Activated CD8-positive, alpha-beta memory T cell treated with anti-CD3 and anti-CD28 coated beads, Interleukin-2, amount 50 U/mL, for 24 hours (primary cell): ENCODE measurements around the gene KRTAP10-8.
"Not testable (repeated sequence)": the region's sequence is repeated elsewhere in the genome, so short reads cannot be mapped to it uniquely, and the experiment has no call there.

Experiments used
- DNase-seq: peaks from one replicate; pipeline ENCODE4 v3.0.0-alpha.2; 2020; ENCODE audit errors: extremely low read depth

KRTAP10-8 gene, protein sequence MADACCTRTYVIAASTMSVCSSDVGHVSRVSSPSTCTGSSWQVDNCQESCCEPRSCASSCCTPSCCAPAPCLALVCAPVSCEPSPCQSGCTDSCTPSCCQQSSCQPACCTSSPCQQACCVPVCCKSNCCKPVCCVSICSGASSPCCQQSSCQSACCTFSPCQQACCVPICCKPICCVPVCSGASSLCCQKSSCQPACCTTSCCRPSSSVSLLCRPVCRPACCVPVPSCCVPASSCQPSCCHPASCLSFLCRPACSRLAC

DNA sequence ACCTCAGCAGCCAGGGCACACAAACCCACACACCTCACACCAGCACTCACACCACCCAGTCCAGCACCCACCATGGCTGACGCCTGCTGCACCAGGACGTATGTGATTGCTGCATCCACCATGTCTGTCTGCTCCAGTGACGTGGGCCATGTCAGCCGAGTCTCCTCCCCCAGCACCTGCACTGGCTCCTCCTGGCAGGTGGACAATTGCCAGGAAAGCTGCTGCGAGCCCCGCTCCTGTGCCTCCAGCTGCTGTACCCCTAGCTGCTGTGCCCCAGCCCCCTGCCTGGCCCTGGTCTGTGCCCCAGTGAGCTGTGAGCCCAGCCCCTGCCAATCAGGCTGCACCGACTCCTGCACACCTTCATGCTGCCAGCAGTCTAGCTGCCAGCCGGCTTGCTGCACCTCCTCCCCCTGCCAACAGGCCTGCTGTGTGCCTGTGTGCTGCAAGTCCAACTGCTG is at the start of gene KRTAP10-8:
TSS of gene KRTAP10-8 (plus strand) at position 51 of the 458 bp plus-strand sequence. CDS start at position 73, 22 bp downstream.
- no peak for DNase-seq

DNA sequence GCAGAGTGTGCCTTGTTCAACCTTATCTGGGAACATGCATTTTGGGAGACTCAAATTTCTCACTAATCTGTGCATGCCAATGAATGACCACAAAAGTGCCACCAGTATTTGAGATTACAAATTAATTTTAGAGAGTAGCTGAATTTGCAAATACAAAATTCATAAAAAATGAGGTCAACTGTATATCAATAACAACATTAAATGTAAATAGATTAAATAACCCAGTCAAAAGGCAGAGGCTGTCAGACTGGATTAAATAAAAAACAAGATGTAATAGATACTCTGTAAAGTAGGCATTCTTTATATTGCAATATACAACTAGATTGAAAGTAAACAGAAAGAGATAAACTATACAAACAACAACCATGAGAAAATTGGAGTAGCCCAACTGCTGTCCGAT is 47.8 kb upstream of the KRTAP10-8 start:
- DNase-seq: no peak

DNA sequence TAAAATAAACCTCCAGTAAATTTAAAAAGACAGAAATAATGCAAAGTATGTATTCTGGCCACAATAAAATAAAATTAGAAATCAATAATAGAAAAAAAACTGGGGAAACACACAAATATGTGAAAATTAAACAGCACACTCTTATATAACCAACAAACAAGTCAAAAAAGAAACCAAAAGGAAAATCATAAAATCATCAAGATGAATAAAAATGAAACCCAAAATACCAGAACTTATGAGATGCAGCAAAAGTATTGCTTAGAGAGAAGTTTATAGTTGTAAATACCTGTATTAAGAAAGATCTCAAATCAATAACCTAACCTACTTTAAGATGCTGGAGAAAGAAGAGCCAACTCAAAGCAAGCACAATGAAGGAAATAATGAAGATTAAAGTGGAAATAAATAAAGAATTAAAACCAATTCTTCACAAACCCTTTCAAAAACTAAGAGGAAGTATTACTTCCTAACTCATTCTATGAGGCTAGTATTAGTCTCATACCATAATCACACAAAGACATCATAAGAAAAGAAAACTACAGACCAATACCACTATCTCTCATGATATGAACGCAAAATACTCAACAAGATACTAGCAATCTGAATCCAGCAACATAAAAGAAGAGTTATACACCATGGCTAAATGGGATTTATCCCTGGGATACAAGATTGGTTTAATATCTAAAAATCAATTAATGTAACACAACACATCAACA is 46.8 kb upstream of the KRTAP10-8 start:
- DNase-seq: no peak

DNA sequence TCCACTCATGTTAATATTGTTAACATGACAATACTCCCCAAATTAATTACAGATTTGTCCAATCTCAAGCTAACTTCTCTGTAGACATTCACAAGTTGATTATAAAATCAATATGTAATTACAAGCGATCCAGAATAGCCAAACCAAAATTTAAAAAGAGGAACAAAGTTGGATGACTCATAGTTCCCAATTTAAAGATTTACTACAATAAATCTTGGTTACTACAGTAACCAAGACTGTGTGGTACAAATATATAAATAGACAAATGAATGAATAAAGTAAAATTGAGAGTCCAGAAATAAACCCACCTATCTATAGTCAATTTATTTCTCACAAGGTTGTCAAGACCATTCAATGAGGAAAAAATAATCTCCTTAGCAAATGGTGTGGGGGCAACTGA is 45.5 kb upstream of the KRTAP10-8 start:
- DNase-seq: no peak

DNA sequence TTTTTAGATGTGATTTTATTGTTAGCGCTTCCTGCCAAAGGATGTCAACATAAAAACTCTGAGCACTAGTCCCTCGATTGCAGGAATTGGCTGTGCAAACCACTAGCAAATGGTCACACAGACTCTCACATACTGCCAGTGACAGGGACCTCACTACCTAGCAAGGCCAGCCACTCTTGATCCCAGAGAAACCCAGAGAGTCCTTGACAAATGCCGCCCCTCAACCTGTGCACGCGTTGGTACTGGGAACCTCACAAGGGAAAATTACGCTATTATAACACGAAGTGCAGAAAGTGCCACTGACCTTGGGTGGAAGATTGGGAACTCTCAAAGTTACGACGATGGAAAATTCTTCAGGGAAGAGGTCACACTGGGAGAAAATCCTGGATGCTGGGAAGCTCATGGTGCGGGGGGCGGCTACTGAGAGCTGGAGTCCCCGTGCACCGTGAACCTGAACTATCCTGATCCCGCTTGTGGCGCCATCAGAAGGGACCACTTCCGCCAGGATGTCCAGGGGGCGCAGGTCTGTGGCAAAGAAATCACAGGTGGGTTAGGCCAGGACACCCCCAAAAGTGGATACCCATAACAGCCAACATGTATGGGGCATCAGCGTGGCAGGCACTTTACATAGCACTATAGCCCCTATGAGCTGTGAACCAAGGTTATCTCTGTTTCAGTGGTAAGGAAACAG is 44.3 kb upstream of the KRTAP10-8 start:
- DNase-seq: no peak

DNA sequence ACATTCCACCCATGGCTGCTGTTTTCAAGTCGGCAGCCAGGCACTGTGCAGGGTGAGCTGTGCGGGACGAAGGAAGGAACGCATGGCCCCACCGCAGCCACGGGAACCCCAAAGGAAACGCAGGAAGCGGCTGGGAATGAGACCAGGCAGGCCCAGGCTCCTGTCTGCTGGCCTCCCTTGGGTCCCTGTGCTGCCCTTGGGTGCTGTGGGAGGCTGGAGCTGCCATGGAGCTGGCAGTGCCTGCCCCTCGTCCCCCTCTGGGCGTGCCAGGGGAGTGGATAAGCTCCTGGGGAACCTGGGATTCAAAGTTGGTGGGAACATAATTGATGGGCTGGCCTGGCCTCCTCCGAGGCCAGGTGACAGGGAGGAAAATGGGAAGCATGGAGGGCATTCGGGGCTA is 43.6 kb upstream of the KRTAP10-8 start:
- no peak for DNase-seq

DNA sequence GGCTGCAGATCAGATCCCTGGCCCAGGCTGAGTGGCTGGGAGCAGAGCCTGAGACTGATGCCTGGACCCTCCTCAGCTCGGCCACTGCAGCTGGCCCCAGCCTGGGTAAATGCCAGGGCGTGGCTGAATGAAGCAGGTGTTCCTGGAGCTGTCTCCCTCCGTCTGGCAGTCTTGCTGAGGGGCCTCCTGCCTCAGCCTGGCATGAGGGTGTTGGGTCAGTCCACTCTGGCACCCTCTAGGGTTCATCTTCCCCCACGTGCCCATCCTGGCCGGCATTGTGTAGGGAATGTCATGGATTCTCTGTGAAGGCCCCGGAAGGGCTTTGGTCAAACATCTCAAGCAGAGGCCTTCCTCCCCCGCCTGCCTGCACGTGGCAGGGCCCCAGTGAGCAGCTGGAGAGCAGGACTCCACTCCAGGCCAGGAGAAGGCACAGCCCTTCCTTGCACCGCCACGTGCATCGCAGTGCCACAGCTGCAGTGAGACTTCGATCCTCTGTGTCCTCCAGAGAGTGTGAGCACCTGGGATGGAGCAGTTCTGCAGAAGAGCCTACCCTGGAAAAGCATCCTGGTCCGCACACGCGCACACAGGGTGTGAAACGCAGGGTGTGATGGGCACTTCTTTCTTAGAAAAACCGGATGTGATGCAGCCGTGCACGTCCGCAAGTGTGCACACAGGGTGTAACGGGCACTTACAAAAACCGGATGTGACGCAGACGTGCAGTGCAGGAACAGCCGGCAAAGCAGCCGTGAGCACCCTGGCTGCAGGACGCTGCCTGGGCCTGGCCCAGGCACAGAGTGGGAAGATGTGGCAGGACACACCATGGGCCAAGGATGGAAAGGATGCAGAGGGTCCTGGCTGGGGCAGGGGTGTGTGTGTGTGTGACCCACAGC is 43.0 kb upstream of the KRTAP10-8 start:
- DNase-seq: no peak

DNA sequence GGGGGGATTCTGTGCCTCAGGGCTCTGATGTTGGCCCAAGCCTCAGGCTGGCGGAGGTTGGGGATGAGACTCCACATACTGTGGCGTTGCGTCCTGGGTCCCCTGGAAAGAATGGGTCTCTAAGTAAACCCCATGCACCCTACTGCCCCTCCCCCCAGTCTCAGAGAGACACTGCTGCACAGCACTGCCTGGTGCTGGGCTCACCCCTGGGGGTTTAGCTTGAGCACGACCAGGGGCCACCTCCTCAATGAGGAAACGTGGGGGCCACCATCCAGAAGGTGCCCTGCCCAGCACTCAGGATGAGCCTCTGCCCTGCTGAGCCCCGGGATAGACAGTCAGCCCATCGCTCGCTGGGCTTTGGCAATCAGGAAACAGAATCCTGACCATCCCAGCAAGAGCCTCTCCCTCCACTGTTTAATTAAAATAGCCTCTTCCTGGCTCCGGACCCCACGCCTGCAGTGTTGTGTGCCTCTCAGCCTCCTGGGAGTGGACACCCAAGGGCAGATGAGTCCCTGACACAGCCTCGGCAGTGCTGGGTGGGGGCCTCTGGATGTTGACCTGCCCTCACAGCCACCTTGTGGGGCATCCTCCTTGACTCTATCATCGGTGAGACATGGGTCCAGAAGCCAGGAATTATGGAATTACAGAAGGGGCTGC is 41.9 kb upstream of the KRTAP10-8 start:
- DNase-seq: no peak

DNA sequence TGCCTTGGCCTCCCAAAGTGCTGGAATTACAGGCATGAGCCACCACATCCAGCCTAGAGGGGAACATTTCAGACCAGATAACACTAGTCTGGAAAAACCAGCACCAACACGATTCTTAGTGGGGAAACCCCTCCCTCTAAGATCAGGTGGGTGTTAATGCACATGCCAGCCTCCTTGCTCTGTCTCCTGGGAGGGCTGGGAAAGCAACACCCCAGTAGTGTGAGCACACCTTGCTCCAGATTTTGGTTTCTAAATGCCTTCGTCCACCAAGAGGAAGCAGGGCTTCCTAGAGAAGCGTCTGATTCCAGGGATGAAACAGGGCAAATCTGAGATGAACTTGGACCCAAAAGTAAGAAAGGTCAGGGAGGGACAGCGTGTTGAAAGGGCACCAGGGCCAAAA is 40.6 kb upstream of the KRTAP10-8 start:
- DNase-seq: no peak

DNA sequence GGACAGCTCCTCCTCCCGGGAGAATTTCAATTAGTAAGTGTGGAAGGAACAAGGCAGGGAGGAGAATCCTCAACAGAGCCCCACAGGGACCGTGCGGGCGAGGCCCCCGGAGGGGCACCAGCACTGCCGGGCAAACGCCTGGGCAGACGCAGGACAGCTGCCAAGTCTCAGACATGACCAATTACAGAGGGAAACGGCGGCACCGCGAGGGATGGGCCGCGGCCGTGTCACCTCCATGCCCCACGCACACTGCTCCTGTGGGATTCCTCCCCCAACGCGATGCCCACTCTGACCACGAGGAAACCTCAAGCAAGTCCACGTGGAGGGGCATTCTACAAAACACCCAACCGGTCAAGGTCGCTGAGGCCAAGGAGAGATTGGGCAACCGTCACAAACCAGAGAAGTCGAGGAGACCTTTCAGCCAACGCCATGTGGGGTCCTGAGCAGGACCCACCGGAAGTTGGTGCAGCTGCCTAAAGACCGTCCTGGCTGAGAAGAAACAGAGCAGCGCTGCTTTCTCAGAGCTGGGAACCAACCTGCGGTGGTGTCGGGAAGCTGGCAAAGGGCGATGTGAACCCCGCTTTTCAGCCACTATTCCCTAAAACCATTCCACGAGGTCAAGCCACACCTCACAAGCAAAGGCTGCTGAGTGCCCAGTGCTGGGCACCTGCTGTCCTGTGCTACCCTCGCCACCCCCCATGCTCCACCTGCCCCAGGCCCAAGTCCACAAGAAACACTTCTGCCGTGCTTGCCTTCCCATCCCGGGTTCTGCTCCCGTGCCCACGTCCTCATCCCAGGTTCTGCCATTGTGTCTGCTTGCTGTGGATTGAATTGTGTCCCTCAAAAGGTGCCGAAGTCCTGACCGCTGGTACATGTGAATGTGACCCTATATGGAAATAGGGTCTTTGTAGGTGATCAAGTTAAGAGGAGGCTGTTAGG is 39.8 kb upstream of the KRTAP10-8 start:
- no peak for DNase-seq

DNA sequence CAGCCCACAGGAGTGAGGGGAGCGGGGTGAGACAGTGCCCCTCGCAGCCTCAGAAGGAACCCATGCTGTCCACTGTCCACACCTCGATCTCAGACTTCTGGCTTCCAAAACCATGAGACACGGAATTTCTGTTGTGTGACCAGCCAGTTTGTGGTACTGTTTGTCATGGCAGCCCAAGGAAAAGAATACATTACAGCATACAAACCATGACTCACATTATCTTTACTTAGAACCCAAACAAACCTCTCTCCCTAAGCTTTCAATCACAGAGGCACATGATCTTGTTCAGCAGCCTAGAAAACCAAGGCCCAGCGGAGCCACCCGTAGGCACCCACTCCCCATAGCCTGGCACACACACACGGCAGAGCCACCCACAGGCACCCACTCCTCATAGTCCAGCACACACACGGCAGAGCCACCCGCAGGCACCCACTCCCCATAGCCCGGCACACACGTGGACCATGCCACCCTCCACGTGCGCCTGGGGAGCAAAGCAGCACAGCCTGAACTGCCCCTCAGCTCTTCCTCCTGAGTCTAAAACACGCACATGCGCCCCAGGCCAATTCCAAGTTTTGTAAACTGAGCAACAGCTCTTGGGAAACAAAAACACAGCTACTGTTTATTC is 38.8 kb upstream of the KRTAP10-8 start:
- no peak for DNase-seq

DNA sequence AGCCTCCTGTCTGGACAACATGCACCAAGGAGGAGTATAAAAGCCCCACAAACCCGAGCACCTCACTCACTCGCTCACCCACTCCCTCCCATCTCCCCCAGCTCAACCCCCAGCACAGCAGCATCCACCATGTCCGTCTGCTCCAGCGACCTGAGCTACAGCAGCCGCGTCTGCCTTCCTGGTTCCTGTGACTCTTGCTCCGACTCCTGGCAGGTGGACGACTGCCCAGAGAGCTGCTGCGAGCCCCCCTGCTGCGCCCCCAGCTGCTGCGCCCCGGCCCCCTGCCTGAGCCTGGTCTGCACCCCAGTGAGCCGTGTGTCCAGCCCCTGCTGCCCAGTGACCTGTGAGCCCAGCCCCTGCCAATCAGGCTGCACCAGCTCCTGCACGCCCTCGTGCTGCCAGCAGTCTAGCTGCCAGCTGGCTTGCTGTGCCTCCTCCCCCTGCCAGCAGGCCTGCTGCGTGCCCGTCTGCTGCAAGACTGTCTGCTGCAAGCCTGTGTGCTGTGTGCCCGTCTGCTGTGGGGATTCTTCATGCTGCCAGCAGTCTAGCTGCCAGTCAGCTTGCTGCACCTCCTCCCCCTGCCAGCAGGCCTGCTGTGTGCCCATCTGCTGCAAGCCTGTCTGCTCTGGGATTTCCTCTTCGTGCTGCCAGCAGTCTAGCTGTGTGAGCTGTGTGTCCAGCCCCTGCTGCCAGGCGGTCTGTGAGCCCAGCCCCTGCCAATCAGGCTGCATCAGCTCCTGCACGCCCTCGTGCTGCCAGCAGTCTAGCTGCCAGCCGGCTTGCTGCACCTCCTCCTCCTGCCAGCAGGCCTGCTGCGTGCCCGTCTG is 38.0 kb upstream of the KRTAP10-8 start, which contains the start of gene KRTAP10-4:
TSS of gene KRTAP10-4 (plus strand) at position 100 of the 827 bp plus-strand sequence. CDS start at position 130, 30 bp downstream.
- not testable (repeated sequence) for DNase-seq

DNA sequence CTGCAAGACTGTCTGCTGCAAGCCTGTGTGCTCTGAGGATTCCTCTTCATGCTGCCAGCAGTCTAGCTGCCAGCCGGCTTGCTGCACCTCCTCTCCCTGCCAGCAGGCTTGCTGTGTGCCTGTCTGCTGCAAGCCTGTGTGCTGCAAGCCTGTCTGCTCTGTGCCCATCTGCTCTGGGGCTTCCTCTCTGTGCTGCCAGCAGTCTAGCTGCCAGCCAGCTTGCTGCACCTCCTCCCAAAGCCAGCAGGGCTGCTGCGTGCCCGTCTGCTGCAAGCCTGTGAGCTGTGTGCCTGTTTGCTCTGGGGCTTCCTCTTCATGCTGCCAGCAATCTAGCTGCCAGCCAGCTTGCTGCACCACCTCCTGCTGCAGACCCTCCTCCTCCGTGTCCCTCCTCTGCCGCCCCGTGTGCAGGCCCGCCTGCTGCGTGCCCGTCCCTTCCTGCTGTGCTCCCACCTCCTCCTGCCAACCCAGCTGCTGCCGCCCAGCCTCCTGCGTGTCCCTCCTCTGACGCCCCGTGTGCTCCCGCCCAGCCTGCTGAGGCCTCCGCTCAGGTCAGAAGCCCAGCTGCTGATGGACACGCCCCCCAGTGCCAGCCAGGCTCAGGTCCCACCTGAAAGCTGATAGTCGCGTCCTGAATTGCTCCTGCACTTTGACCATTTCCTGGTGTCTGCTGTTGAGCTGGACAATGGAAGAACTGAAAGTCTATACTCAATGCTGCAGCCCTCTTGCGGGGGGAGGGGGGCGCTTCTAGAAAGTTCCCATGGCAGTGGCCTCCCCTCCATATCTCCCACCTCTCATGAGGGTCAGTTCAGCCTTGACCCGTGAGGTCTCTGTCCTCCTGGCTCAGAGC is 37.2 kb upstream of the KRTAP10-8 start:
- no peak for DNase-seq

DNA sequence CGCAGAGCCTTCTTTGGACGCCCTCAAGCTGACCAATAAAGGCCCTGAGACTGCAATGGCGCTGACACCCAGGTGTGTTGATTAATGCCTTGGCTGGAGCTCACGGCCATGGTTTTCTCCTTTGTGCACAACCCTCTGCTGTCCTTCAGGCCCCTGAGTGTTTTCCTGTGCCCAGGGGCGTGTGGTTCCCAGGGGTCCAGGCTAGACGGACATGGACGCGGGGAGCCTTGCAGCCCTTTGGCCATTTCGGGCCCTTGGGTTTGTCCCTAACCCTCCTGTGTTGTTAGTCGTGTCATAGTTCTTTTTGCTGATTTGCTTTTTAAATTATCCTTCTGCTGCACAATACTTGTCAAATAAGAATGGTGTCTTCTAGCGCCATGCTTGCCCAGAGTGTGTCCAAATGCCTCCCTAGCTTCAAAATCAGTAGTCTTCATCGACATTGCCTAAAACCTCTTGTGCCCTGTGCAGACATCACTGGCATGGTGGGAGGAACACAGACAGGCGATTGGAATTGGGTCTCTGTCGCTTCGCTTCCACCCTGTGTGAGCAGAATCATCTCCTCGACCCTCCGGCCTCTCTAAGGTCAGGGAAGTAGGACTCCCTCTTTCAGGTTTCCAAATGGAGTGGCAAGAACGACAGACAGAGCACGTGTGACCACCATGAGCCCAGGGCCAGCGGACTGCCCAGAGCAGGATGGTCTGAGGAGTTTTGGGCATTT is 36.4 kb upstream of the KRTAP10-8 start:
- no peak for DNase-seq

DNA sequence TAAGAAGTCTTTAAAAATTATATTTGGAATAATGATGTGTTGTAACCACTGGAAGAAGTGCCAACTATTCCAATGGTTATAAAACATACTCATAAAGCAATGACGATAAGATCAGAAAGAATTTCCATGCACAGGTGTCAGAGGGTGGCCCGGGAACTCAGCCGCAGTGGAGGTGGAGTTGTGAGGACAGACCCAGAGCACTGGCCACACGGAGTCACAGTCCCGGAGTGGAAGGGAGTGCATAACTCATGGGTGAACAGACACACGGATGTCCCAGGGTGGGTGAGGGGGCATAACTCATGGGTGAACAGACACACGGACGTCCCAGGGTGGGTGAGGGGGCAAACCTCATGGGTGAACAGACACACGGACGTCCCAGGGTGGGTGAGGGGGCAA is 35.9 kb upstream of the KRTAP10-8 start:
- no peak for DNase-seq

DNA sequence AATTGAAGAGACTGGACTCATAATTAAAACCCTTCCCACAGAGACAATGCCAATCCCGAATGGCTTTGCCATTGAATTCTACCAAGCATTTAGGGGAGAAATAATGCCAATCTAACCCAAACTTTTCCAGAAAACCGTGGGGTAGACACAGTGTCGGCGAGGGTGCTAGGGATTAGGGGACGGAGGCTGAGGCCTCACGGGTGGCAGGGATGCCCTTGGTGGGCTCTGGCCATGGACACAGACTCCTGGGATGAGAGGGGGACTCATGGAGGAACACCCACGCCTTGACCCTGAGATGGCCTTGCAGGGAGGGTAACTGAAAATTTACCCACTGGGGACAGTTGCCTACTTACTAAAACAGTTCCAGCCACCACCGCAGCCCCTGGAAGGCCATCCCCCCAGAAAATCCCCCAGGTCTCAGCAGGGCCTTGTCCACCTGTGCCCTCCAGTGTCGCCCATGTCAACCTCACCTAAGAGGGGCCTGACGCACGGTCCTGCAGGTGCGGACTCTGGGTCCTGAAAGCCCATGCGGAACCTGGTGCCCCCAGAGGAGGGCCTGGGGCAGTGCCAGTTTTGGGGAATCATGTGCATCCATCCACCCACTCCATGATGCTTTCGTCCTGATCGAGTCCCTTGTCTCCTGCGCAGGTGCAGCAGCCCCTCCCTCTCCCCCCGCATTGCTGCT is 33.4 kb upstream of the KRTAP10-8 start:
- no peak for DNase-seq
